Motor neuron (in vitro differentiated cells): ENCODE results near the gene L3MBTL1. TPM values are rescaled to one million over a fixed set of nuclear protein-coding genes. Genes with fewer than 3 reads are reported as not detected.

Experiments used
- total RNA-seq, 8 experiments: library from RNA; unstranded; fragments of 300-600 nt; gene quantifications; 2 replicates each; pipeline versions ENCODE4 v1.2.3 to v1.2.4, GENCODE V29; 2022

The L3MBTL1 gene
- total RNA-seq, 8 experiments from 2014 or later: 0.81 to 14.9 (median 12.2) TPM

Other genes with a start within 250 kb of the L3MBTL1 start
- 100 to 1,000 TPM in 3 of 8 experiments, 10 to 100 TPM in 5; 34.4 to 179 (median 82.9) TPM for gene SRSF6, start 49.8 kb upstream of the L3MBTL1 start, total RNA-seq
- 1 to 10 TPM in 3 of 8 experiments, under 1 TPM in 4, not detected in 1; 0.33 to 2.1 (median 0.98) TPM for gene SGK2, start 51.3 kb downstream of the L3MBTL1 start, total RNA-seq
- 10 to 100 TPM; 14.6 to 67.5 (median 56.7) TPM for gene IFT52, start 83.2 kb downstream of the L3MBTL1 start, total RNA-seq
- gene MYBL2, start 159.4 kb downstream of the L3MBTL1 start, total RNA-seq: 10 to 100 TPM in 3 of 8 experiments, 1 to 10 TPM in 4, not detected in 1; 1.1 to 47.3 (median 1.5) TPM
- under 1 TPM in 2 of 8 experiments, not detected in 6; 0.43 to 0.52 TPM for gene GTSF1L, start 219.3 kb downstream of the L3MBTL1 start, total RNA-seq